MM.1S (cell line): Measurements from ENCODE around the gene FAM111B.
A peak's percentile ranks its signal among the peaks of the same experiment; 100 is the strongest.

ENCODE experiments used
- DNase-seq: peaks from one replicate; pipeline ENCODE4 v3.0.0-alpha.2; 2015
- H2AFZ ChIP-seq: fragments of 300-600 bp; sonication (generic); 2 replicates; pipeline ENCODE4 v1.6.0; 2016; ENCODE audit warnings: antibody characterized with exemption, low read length
- H3F3A ChIP-seq: fragments of 300-600 bp; sonication (generic); 2 replicates; pipeline ENCODE4 v1.6.1; 2016; ENCODE audit warnings: mild to moderate bottlenecking, antibody characterized with exemption, low read length, moderate library complexity, mixed read lengths; ENCODE audit not compliant: insufficient read depth
- H3K27ac ChIP-seq: fragments of 300-600 bp; sonication (generic); 2 replicates; pipeline ENCODE4 v1.5.1; 2016; ENCODE audit warnings: mild to moderate bottlenecking, low read length
- H3K27me3 ChIP-seq: fragments of 300-600 bp; sonication (generic); replicated peaks from 2 replicates; pipeline ENCODE4 v1.6.0; 2016; ENCODE audit warnings: low read length; ENCODE audit not compliant: insufficient read depth
- H3K36me3 ChIP-seq: fragments of 300-600 bp; sonication (generic); replicated peaks from 2 replicates; pipeline ENCODE4 v1.6.1; 2016; ENCODE audit warnings: mild to moderate bottlenecking, low read length, mixed read lengths; ENCODE audit not compliant: insufficient read depth
- H3K4me1 ChIP-seq: fragments of 300-600 bp; sonication (generic); 2 replicates; pipeline ENCODE4 v1.6.1; 2016; ENCODE audit warnings: low read length, mixed read lengths
- H3K4me2 ChIP-seq: fragments of 300-600 bp; sonication (generic); 2 replicates; pipeline ENCODE4 v1.6.0; 2016; ENCODE audit warnings: low read depth, low read length
- H3K4me3 ChIP-seq: fragments of 300-600 bp; sonication (generic); 2 replicates; pipeline ENCODE4 v1.5.1; 2016; ENCODE audit warnings: low read length, mixed read lengths
- H3K79me2 ChIP-seq: fragments of 300-600 bp; sonication (generic); 2 replicates; pipeline ENCODE4 v1.6.1; 2016; ENCODE audit warnings: mixed run types, low read length, mixed read lengths
- H3K9ac ChIP-seq: fragments of 300-600 bp; sonication (generic); 2 replicates; pipeline ENCODE4 v1.6.1; 2016; ENCODE audit warnings: low read length, mixed read lengths
- H3K9me2 ChIP-seq: fragments of 300-600 bp; sonication (generic); replicated peaks from 2 replicates; pipeline ENCODE4 v1.6.1; 2016; ENCODE audit warnings: mild to moderate bottlenecking, low read length, mixed read lengths; ENCODE audit not compliant: insufficient read depth
- H3K9me3 ChIP-seq: fragments of 300-600 bp; sonication (generic); replicated peaks from 2 replicates; pipeline ENCODE4 v1.6.1; 2016; ENCODE audit warnings: mild to moderate bottlenecking, low read length, mixed read lengths; ENCODE audit not compliant: insufficient read depth
- H4K20me1 ChIP-seq: fragments of 300-600 bp; sonication (generic); 2 replicates; pipeline ENCODE4 v1.6.1; 2016; ENCODE audit warnings: mild to moderate bottlenecking, low read length, moderate library complexity, mixed read lengths; ENCODE audit not compliant: insufficient read depth
- CTCF ChIP-seq: fragments of 300-600 bp; sonication (generic); IDR thresholded peaks from 2 replicates; pipeline ENCODE4 v1.5.1; 2016; ENCODE audit warnings: antibody characterized with exemption, low read length, mixed read lengths
- EZH2 ChIP-seq: fragments of 300-600 bp; sonication (generic); optimal IDR thresholded peaks from 2 replicates; pipeline ENCODE3; 2017; ENCODE audit warnings: low read depth, mild to moderate bottlenecking, antibody characterized with exemption, low read length, mixed read lengths
- EZH2phosphoT487 ChIP-seq: fragments of 300-600 bp; sonication (generic); IDR thresholded peaks from 2 replicates; pipeline ENCODE4 v1.6.1; 2018; ENCODE audit warnings: antibody characterized with exemption, low read length

Gene FAM111B

GRCh38 chr11:59144579-59145345, 37.7 kb downstream of the FAM111B start:
- peak; percentile 95 for DNase-seq
- peak overlapping the region; percentile 87 for H3K9ac ChIP-seq
- no peaks in the 10 kb centered on the region for H3K9me3 ChIP-seq
- H3K4me2 ChIP-seq, result peak overlapping the region; percentile 95
- peak overlapping the region; percentile 88 for H3K27ac ChIP-seq
- H3K4me1 ChIP-seq, result peaks cover 23% of the 10 kb centered on the region
- H4K20me1 ChIP-seq, result no peaks in the 10 kb centered on the region
- peak; percentile 49 for TF ChIP-seq CTCF
- TF ChIP-seq EZH2phosphoT487, result no peak
- peak overlapping the region; percentile 54 for H2AFZ ChIP-seq
- H3K9me2 ChIP-seq, result no peaks in the 10 kb centered on the region
- H3K79me2 ChIP-seq, result peaks cover 56% of the 10 kb centered on the region
- H3K36me3 ChIP-seq, result peaks cover 8% of the 10 kb centered on the region; the same call in 1 of the 2 replicates
- H3K4me3 ChIP-seq, result peak overlapping the region; percentile 89
- peaks cover 31% of the 10 kb centered on the region for H3F3A ChIP-seq
- no peaks in the 10 kb centered on the region for H3K27me3 ChIP-seq

- H3F3A ChIP-seq, result peaks cover 38% of the 10 kb centered on the region
- no peak for DNase-seq
- no peak overlapping the region for H2AFZ ChIP-seq
- peaks cover 8% of the 10 kb centered on the region; the same call in 1 of the 2 replicates for H3K36me3 ChIP-seq
- H3K9me2 ChIP-seq, result no peaks in the 10 kb centered on the region
- H3K4me1 ChIP-seq, result peaks cover 31% of the 10 kb centered on the region
- peak overlapping the region; percentile 89 for H3K4me3 ChIP-seq
- no peaks in the 10 kb centered on the region for H4K20me1 ChIP-seq
- H3K9ac ChIP-seq, result peak overlapping the region; percentile 87
- H3K79me2 ChIP-seq, result peaks cover 60% of the 10 kb centered on the region
- H3K27ac ChIP-seq, result peak overlapping the region; percentile 88; the same call in 1 of the 2 replicates
- H3K4me2 ChIP-seq, result peak overlapping the region; percentile 95
- H3K9me3 ChIP-seq, result no peaks in the 10 kb centered on the region
- TF ChIP-seq EZH2, result no peak
- TF ChIP-seq CTCF, result no peak
- TF ChIP-seq EZH2phosphoT487, result no peak
- H3K27me3 ChIP-seq, result no peaks in the 10 kb centered on the region
Measured at GRCh38 chr11:59145534-59145933, 38.5 kb downstream of the FAM111B start.

- Histone ChIP-seq H3K9me2 (no peaks in the 10 kb centered on the region), H3K4me2 (peak overlapping the region; percentile 58), H3F3A (peaks cover 25% of the 10 kb centered on the region), H3K9me3 (no peaks in the 10 kb centered on the region), H4K20me1 (peaks cover 7% of the 10 kb centered on the region; the same call in 1 of the 2 replicates), H2AFZ (no peak overlapping the region), H3K79me2 (peaks cover 37% of the 10 kb centered on the region), H3K4me1 (peaks cover 35% of the 10 kb centered on the region), H3K4me3 (no peak overlapping the region), H3K27ac (peak overlapping the region; percentile 79), H3K9ac (peak overlapping the region; percentile 16; the same call in 1 of the 2 replicates), H3K36me3 (peaks cover 8% of the 10 kb centered on the region), H3K27me3 (no peaks in the 10 kb centered on the region)
- DNase-seq, result peak; percentile 44
- TF ChIP-seq EZH2, result no peak
Measured at GRCh38 chr11:59151761-59152160, 44.7 kb downstream of the FAM111B start.
